Neutrophil (primary cell): Measurements from ENCODE around the gene CD55.

Experiments
- H3K27ac ChIP-seq: fragments of 200-600 bp; sonication (generic); 2 replicates; pipeline ENCODE4 v1.5.1; 2016; ENCODE audit warnings: mild to moderate bottlenecking, moderate library complexity
- H3K27me3 ChIP-seq: fragments of 200-600 bp; sonication (generic); 2 replicates; pipeline ENCODE4 v1.6.0; 2016; ENCODE audit warnings: mild to moderate bottlenecking
- H3K36me3 ChIP-seq: fragments of 200-600 bp; sonication (generic); 2 replicates; pipeline ENCODE4 v1.5.1; 2017
- H3K4me1 ChIP-seq, 2 experiments: fragments of 200-600 bp in 1 of 2; sonication (generic) in 1 of 2; 1 replicate in 1 of 2; 2 replicates in 1 of 2; pipeline versions ENCODE4 v1.5.1 to v1.6.1; 2013 to 2016; ENCODE audit warnings: low read depth in 1 of 2, low read length in 1 of 2, mild to moderate bottlenecking in 1 of 2, moderate library complexity in 1 of 2; ENCODE audit not compliant: control insufficient read depth in 1 of 2, insufficient read depth in 1 of 2
- H3K4me3 ChIP-seq, 2 experiments: fragments of 200-600 bp in 1 of 2; sonication (generic) in 1 of 2; 1 replicate in 1 of 2; 2 replicates in 1 of 2; pipeline ENCODE4 v1.5.1; 2013 to 2016; ENCODE audit warnings: low read depth in 1 of 2, low read length in 1 of 2, mild to moderate bottlenecking in 1 of 2, moderate library complexity in 1 of 2
- H3K9me3 ChIP-seq: fragments of 200-600 bp; sonication (generic); 2 replicates; pipeline ENCODE4 v1.5.1; 2016
- CTCF ChIP-seq: fragments of 200-600 bp; sonication (generic); IDR thresholded peaks from 2 replicates; pipeline ENCODE4 v1.5.1; 2016; ENCODE audit warnings: antibody characterized with exemption

The CD55 gene

GRCh38 chr1:207344221-207344620, 22.7 kb downstream of the CD55 start:
- peak overlapping the region; percentile 71 for H3K27ac ChIP-seq
- H3K9me3 ChIP-seq = no peaks in the 10 kb centered on the region
- TF ChIP-seq CTCF = no peak
- H3K4me3 ChIP-seq = peak overlapping the region in 1 of 2 experiments; percentile 28
- peaks cover 47 to 52% of the 10 kb centered on the region in 2 experiments for H3K4me1 ChIP-seq
- H3K36me3 ChIP-seq = peaks cover 71% of the 10 kb centered on the region
- no peaks in the 10 kb centered on the region for H3K27me3 ChIP-seq

- Histone ChIP-seq H3K9me3 (no peaks in the 10 kb centered on the region), H3K27ac (peak overlapping the region; percentile 45), H3K27me3 (no peaks in the 10 kb centered on the region), H3K36me3 (peaks cover 68% of the 10 kb centered on the region), H3K4me1 (peaks cover 47 to 52% of the 10 kb centered on the region in 2 experiments), H3K4me3 (no peak overlapping the region)
- TF ChIP-seq CTCF = no peak
These were observed 24.4 kb downstream of the CD55 start for GRCh38 chr1:207345644-207346477.

- Histone ChIP-seq H3K27me3 (no peaks in the 10 kb centered on the region), H3K27ac (peak overlapping the region; percentile 45), H3K36me3 (peaks cover 69% of the 10 kb centered on the region), H3K4me1 (peaks cover 52 to 53% of the 10 kb centered on the region in 2 experiments), H3K4me3 (no peak overlapping the region), H3K9me3 (no peaks in the 10 kb centered on the region)
- TF ChIP-seq CTCF = no peak
These were observed 25.0 kb downstream of the CD55 start for GRCh38 chr1:207346513-207346912.

- no peak for TF ChIP-seq CTCF
- peaks cover 89% of the 10 kb centered on the region for H3K36me3 ChIP-seq
- H3K4me1 ChIP-seq = peaks cover 17 to 32% of the 10 kb centered on the region in 2 experiments
These were observed 28.5 kb downstream of the CD55 start for GRCh38 chr1:207349979-207350378.

GRCh38 chr1:207352554-207352953, 31.1 kb downstream of the CD55 start:
- H3K36me3 ChIP-seq = peaks cover 92% of the 10 kb centered on the region
- peak overlapping the region; percentile 4 for H3K27ac ChIP-seq

More at GRCh38 chr1:207349979-207350378, 28.5 kb downstream of the CD55 start:
- Histone ChIP-seq H3K27me3 (no peaks in the 10 kb centered on the region), H3K27ac (peak overlapping the region; percentile 21), H3K9me3 (no peaks in the 10 kb centered on the region), H3K4me3 (no peak overlapping the region)

More at GRCh38 chr1:207352554-207352953, 31.1 kb downstream of the CD55 start:
- TF ChIP-seq CTCF = no peak
- Histone ChIP-seq H3K9me3 (no peaks in the 10 kb centered on the region), H3K27me3 (no peaks in the 10 kb centered on the region), H3K4me1 (peaks cover 2 to 17% of the 10 kb centered on the region in 2 experiments), H3K4me3 (no peak overlapping the region)
